LHCN-M2 (cell line): ENCODE results near the gene CATSPER1. TPM values are rescaled to one million over a fixed set of nuclear protein-coding genes. Genes with fewer than 3 reads are reported as not detected.
A peak's percentile ranks its signal among the peaks of the same experiment; 100 is the strongest.

Source experiments
- DNase-seq: peaks from one replicate; pipeline ENCODE4 v3.0.0-alpha.2; 2012; ENCODE audit warnings: low read depth
- total RNA-seq: library from RNA; depleted of rRNA; stranded (reverse); fragments of >200 nt; gene quantifications from 2 replicates; pipeline ENCODE4 v1.2.3, GENCODE V29; 2014

CATSPER1 gene
- total RNA-seq, 1 experiment from 2014 or later: 0.75 TPM

GRCh38 chr11:66003291-66003690 lies 23.0 kb downstream of the CATSPER1 start:
- DNase-seq: no peak

GRCh38 chr11:66002648-66003225 lies 23.5 kb downstream of the CATSPER1 start:
- peak; percentile 61 for DNase-seq

- peak; percentile 99 for DNase-seq
These were observed 24.2 kb downstream of the CATSPER1 start, which contains the start of the genes BANF1 and EIF1AD for GRCh38 chr11:66001942-66002647. Gene BANF1 (plus strand): TSS chr11:66002503. CDS start chr11:66003251, 748 bp downstream. Gene EIF1AD (minus strand): TSS chr11:66002157. CDS start chr11:66000389, 1,768 bp downstream.

- no peak for DNase-seq
These were observed 29.0 kb downstream of the CATSPER1 start for GRCh38 chr11:65997286-65997685.

- DNase-seq: no peak
These were observed 34.2 kb downstream of the CATSPER1 start for GRCh38 chr11:65992056-65992455.

GRCh38 chr11:65988791-65989592 lies 37.3 kb downstream of the CATSPER1 start:
- DNase-seq: peak; percentile 94

GRCh38 chr11:65987336-65987735 lies 38.9 kb downstream of the CATSPER1 start:
- DNase-seq: no peak

GRCh38 chr11:65983589-65983987 lies 42.7 kb downstream of the CATSPER1 start:
- DNase-seq: no peak

- no peak for DNase-seq
These were observed 43.3 kb downstream of the CATSPER1 start for GRCh38 chr11:65982824-65983588.

GRCh38 chr11:65981972-65982823 lies 44.1 kb downstream of the CATSPER1 start:
- DNase-seq: no peak

GRCh38 chr11:65981101-65981740 lies 45.1 kb downstream of the CATSPER1 start:
- no peak for DNase-seq

- DNase-seq: no peak
These were observed 47.0 kb downstream of the CATSPER1 start for GRCh38 chr11:65979261-65979759.

- DNase-seq: no peak
These were observed 47.7 kb downstream of the CATSPER1 start for GRCh38 chr11:65978391-65979238.

- DNase-seq: no peak
These were observed 48.5 kb downstream of the CATSPER1 start for GRCh38 chr11:65977621-65978390.

- DNase-seq: no peak
These were observed 49.8 kb downstream of the CATSPER1 start for GRCh38 chr11:65976216-65977176.

GRCh38 chr11:65975771-65976170 lies 50.5 kb downstream of the CATSPER1 start:
- DNase-seq: no peak
